Erythroblast (primary cell): ENCODE data around the gene PRSS12.

Experiments
- GATA1 ChIP-seq: IDR thresholded peaks from 2 replicates; pipeline ENCODE4 v1.6.1; 2011; ENCODE audit warnings: low read depth, mild to moderate bottlenecking, control low read depth, low read length, moderate library complexity
- POLR2A ChIP-seq: IDR thresholded peaks from 2 replicates; pipeline ENCODE4 v1.6.1; 2011; ENCODE audit warnings: mild to moderate bottlenecking, low read length

- no peak for TF ChIP-seq POLR2A
- TF ChIP-seq GATA1, result no peak
Measured at GRCh38 chr4:118373614-118374255, 20.9 kb upstream of the PRSS12 start.
